Neuron (in vitro differentiated cells): ENCODE results near the gene LCN1.

Experiments used
- H2AFZ ChIP-seq: one replicate; pipeline ENCODE4 v1.6.1; 2013; ENCODE audit warnings: low read depth, mild to moderate bottlenecking, inconsistent platforms, low read length, moderate library complexity
- H3K27me3 ChIP-seq: one replicate; pipeline ENCODE4 v1.6.1; 2013; ENCODE audit warnings: low read length; ENCODE audit not compliant: insufficient read depth
- H3K36me3 ChIP-seq: one replicate; pipeline ENCODE4 v1.6.1; 2013; ENCODE audit warnings: low read length; ENCODE audit not compliant: insufficient read depth
- H3K4me1 ChIP-seq: one replicate; pipeline ENCODE4 v1.6.1; 2013; ENCODE audit warnings: low read length; ENCODE audit not compliant: insufficient read depth
- H3K4me3 ChIP-seq: 2 replicates; pipeline ENCODE4 v1.5.1; 2013; ENCODE audit warnings: mild to moderate bottlenecking, low read length, moderate library complexity
- H3K9me3 ChIP-seq: one replicate; pipeline ENCODE4 v1.6.1; 2013; ENCODE audit warnings: low read length

LCN1 gene

GRCh38 chr9:135520916-135521607, at the start of gene LCN1:
Gene LCN1, plus strand, starts transcription at chr9:135521440. Its CDS starts 58 bp downstream, at chr9:135521498.
- Histone ChIP-seq H3K4me1 (no peaks in the 10 kb centered on the region), H2AFZ (no peak within 1 kb of the TSS), H3K9me3 (peaks cover 2% of the 10 kb centered on the region), H3K36me3 (no peaks in the 10 kb centered on the region), H3K27me3 (peaks cover 3% of the 10 kb centered on the region), H3K4me3 (no peak within 1 kb of the TSS)

DNA sequence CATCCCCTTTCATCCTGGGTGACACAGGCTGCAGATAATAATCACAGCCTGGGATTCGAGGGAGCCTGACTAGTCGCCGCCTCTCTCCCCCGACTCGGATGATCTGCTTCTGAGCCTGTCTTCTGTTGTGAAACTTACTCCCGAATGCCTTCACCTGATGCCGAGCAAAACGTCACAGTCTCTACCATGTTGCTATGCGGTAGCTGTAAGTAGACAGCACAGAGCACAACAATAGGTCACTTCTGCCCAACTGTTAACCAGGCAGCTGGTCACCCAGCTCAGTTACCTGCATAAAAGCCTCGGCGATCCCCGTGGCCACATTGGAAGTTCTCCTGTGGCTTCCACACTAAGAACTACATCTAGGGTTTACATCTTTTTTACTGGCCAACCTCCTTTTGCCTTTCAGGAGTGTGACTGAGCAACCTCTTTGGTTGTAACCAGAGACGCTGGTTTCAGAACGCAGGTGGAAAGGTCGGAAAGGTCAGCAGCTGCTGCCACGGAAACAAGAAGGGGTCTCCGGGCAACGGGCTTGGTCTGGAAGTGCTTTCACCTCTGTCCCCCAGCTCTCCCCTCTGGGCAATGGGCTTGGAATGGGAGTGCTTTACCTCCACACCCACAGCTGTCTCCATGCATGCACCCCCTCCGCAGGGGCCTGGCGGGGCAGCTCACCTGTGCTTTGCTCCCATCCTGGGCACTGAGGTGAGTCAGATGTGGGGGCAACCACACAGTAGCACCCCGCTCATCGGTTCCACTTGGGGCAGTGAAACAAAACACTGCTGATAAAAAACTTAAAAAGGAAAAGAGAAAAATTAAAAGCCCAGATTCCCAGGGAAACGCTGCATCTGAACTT, 49.2 kb upstream of the LCN1 start:
- H3K9me3 ChIP-seq: no peaks in the 10 kb centered on the region
- peaks cover 16% of the 10 kb centered on the region for H3K4me1 ChIP-seq
- no peak overlapping the region for H3K4me3 ChIP-seq
- no peak overlapping the region for H2AFZ ChIP-seq
- no peaks in the 10 kb centered on the region for H3K36me3 ChIP-seq
- H3K27me3 ChIP-seq: no peaks in the 10 kb centered on the region

DNA sequence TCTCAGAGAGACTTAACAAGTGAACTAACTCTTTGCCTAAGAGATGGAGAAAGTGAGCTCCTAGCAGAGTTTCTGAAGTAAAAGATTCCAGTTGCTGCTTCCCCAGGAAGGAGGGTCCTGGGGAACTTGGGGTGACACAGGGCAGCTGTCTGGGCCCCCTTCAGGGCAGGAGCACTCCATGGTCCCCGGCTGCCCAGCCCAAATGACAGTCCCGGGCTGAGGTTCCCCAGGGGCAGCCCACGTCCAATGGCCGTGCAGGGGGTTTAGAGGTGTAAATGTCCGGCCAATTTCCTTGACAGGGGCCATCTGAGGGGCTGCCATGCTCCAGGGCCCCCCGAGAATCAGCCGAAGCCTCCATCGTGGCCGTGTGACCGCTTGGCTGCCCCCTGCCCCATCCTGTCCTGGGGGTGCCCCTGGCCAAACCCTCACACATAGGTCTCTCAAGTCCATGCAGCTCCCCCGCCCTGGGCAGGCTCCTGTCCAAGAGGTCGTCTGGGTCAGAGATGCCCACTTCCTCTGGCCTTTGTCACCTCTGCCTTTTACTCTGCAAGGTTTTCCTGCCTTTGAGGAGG, 47.2 kb upstream of the LCN1 start:
- Histone ChIP-seq H3K36me3 (no peaks in the 10 kb centered on the region), H3K27me3 (no peaks in the 10 kb centered on the region), H3K9me3 (no peaks in the 10 kb centered on the region), H3K4me1 (peaks cover 18% of the 10 kb centered on the region), H2AFZ (no peak overlapping the region), H3K4me3 (no peak overlapping the region)

DNA sequence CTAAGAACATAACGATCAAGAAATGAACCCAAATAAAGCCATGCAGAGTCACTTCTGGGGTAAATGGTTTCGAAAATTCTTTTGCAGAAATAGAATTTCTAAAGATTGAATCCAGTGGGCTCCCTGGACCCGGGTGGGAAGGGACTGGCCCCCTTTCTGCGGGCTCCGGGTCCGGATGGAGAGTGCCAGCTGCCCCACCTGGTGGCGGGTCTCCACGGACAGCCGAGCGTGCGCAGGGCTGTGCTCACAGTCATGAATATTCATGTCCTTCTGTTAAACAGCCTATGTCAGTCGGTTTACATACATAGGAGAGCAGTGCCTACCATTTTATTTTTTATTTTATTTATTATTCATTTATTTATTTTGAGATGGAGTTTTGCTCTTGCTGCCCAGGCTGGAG, 46.3 kb upstream of the LCN1 start:
- H3K4me1 ChIP-seq: peaks cover 18% of the 10 kb centered on the region
- H2AFZ ChIP-seq: no peak overlapping the region
- no peaks in the 10 kb centered on the region for H3K9me3 ChIP-seq
- no peaks in the 10 kb centered on the region for H3K27me3 ChIP-seq
- H3K36me3 ChIP-seq: no peaks in the 10 kb centered on the region
- no peak overlapping the region for H3K4me3 ChIP-seq

DNA sequence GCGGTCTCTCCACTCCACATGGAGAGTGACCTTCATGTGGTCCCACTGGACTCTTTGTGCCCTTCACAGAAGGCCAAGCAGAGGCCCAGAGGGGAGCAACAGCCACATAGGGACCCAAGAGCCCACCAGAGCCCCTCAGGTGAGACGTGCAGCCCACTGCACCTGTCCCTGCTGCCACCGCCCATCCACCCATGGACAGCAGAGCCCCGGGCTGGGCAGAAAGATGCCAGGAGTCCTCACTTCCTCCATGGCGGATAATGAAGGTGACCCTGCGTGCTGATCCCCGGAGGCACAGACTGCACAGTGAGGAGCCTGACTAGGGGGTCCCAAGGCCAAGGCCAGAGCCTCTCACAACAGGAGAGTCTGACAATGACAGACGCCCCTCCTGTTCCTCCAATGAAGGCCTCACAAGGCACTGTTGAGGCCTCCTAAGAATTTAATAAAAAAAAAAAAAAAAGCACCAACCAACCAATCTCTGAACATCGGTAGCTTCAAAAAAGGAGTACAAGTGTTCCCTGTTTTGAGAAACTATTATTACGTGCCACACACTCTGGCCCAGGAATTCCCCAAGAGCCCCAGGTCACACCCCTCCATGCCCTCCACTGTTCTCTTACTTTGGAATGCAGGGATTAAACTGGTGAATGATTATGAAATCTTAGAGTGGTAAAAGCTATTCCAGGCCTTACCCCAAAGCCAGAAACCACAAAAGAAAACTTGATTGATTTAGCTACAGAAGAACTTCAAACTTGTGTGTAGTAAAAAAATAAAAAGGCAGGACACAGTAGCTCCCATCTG, 44.5 kb upstream of the LCN1 start:
- no peak overlapping the region for H2AFZ ChIP-seq
- H3K4me1 ChIP-seq: peaks cover 21% of the 10 kb centered on the region
- H3K27me3 ChIP-seq: no peaks in the 10 kb centered on the region
- H3K36me3 ChIP-seq: no peaks in the 10 kb centered on the region
- H3K9me3 ChIP-seq: no peaks in the 10 kb centered on the region
- H3K4me3 ChIP-seq: no peak overlapping the region

DNA sequence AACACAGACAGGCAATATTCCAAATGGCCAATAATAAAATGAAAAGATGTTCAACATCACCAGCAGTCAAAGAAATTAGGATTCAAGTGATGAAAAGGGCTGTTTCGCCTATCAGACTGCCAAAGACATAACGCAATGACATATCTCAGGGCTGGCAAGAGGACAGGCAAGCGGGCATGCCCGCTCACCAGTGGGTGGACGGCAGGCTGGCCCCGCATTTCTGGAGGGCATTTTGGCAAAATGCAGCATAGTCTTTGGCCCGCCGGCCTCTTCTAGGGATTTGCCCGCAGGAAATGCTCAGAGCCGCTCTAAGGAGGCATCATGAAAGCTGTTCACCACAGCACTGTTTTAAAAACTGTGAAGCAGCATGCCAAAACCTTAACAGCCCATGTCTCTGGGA, 43.0 kb upstream of the LCN1 start:
- Histone ChIP-seq H3K4me3 (no peak overlapping the region), H2AFZ (no peak overlapping the region), H3K9me3 (no peaks in the 10 kb centered on the region), H3K4me1 (peaks cover 10% of the 10 kb centered on the region), H3K36me3 (peaks cover 1% of the 10 kb centered on the region), H3K27me3 (no peaks in the 10 kb centered on the region)

GRCh38 chr9:135478829-135479468, 42.3 kb upstream of the LCN1 start:
- no peaks in the 10 kb centered on the region for H3K27me3 ChIP-seq
- H3K4me1 ChIP-seq: peaks cover 10% of the 10 kb centered on the region
- H3K9me3 ChIP-seq: no peaks in the 10 kb centered on the region
- H3K36me3 ChIP-seq: peaks cover 8% of the 10 kb centered on the region
- peak overlapping the region; percentile 76 for H2AFZ ChIP-seq
- H3K4me3 ChIP-seq: peak overlapping the region; percentile 49

DNA sequence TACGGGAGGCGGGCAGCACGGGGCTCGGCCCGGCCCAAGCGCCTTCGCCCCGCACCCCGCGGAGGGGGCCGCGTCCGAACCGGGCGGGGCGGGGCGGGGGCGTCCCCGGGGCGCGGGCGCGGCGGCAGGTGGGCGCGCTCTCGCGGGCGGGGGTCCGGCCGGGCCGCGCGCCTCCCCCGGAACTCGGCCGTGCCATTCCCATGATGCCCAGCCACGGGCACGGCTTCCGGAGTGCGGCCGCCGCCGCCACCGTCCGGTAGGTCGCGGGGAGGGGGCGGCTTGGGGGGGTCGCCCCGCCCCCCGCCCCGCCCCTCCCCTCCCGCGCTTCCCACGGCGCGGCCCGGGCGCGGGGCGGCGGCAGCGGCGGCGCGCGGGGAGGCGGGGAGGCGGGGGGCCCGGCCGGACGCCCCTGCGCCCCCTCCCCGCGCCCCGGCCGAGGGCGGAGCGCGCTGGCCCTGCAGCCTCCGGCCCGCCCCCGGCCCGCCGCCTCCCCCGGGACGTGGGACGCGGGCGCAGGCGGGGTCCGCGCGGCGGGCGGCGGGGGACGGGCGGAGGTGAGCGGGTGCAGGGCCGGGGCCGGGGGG, 41.7 kb upstream of the LCN1 start, which contains the start of gene PPP1R26:
PPP1R26 (plus strand) TSS at position 314 of the 584 bp plus-strand sequence. CDS start 4,729 bp downstream, outside the sequence.
- H3K9me3 ChIP-seq: no peaks in the 10 kb centered on the region
- peaks cover 14% of the 10 kb centered on the region for H3K36me3 ChIP-seq
- H2AFZ ChIP-seq: peak within 1 kb of the TSS; percentile 76
- peaks cover 10% of the 10 kb centered on the region for H3K4me1 ChIP-seq
- H3K27me3 ChIP-seq: no peaks in the 10 kb centered on the region
- peak within 1 kb of the TSS; percentile 63 for H3K4me3 ChIP-seq

DNA sequence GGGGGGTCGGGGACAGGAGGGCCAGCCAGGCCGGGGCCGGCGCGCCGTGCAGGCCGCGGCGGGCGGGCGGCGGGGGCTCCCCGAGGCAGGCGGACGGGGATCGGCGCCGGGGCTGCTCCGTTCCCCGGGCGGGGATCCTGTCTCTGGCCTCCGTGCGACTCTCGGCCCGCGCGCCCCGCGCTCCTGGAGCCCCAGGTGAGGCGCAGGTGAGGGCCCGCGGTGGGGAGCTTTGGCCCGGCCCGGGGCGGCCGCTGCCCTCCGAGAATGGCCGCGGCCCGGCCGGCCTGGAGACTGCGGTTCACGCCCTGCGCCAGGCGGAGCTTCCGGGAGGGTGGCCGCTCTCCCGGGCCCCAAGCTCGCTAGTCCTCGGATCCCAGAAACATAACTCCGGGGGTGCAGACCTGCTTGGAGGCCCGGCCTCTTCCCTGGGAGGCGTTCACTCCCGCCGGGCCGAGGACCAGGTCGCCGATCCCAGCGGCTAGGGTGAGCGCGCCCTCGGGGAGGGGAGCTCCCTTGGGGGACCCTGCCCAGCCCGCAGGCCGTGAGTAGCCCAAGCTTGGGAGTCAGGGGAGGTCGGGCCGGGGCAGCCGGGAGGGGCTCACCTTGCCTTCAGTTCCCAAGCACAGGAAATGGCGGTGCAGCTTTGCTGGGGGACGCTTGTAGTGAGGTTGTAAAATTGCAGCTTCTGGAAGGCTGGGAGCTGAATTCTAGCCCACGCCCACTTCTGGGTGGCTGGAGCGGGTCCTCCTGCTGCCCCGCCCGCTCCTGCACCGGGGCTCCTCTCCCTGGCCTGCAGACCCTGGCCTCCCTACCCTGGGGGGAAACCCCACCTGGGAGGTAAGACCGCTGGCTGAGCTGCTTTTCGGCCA, 40.9 kb upstream of the LCN1 start:
- H3K36me3 ChIP-seq: peaks cover 22% of the 10 kb centered on the region
- no peaks in the 10 kb centered on the region for H3K27me3 ChIP-seq
- H3K4me3 ChIP-seq: peak overlapping the region; percentile 63
- H2AFZ ChIP-seq: peak overlapping the region; percentile 34
- H3K9me3 ChIP-seq: no peaks in the 10 kb centered on the region
- peaks cover 10% of the 10 kb centered on the region for H3K4me1 ChIP-seq

DNA sequence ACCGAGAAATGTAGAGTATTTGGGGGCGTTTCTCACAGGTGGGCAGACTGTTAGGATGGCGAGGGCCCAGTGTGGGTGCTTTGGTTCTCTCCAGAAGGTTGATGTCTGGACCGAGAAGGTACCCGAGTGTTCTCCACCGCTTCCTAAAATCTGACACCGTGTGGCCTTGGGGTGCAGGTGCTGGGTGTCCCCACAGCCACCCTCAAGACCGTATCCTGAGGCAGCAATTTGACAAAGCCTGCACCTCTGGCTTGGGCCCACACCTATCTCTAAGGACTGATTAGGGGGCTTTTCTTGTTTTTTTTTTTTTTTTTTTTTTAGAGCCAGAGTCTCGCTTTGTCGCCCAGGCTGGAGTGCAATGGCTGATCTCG, 40.3 kb upstream of the LCN1 start:
- no peaks in the 10 kb centered on the region for H3K9me3 ChIP-seq
- peak overlapping the region; percentile 63 for H3K4me3 ChIP-seq
- peaks cover 10% of the 10 kb centered on the region for H3K4me1 ChIP-seq
- H3K36me3 ChIP-seq: peaks cover 27% of the 10 kb centered on the region
- H3K27me3 ChIP-seq: no peaks in the 10 kb centered on the region
- peak overlapping the region; percentile 34 for H2AFZ ChIP-seq

GRCh38 chr9:135482015-135482754, 39.1 kb upstream of the LCN1 start:
- Histone ChIP-seq H2AFZ (no peak overlapping the region), H3K27me3 (no peaks in the 10 kb centered on the region), H3K9me3 (no peaks in the 10 kb centered on the region), H3K36me3 (peaks cover 39% of the 10 kb centered on the region), H3K4me1 (peaks cover 10% of the 10 kb centered on the region), H3K4me3 (no peak overlapping the region)
